ENCODE measurements around the gene KRT9.
"Not testable (repeated sequence)": the region's sequence is repeated elsewhere in the genome, so short reads cannot be mapped to it uniquely, and the experiment has no call there.

KRT9 gene

DNA sequence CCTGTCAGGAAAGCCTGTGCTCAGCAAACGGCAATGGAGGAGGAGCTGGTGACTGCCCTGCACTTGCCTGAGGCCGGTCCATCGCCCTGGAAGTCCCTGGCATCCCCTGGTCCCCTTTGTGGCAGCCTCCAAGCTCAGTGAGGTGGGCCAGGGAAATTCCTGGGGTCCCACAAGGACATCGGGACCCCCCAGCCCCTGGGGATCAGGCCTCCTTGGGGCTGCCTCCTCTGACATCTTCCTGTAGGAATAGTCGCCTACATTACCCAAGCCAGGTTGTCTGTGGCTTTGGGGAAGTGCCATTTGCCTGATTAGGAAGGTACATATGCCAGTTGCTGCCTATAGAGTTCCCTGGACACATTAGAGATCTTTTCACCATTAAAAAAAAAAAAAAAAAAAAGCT lies 7.1 kb upstream of the KRT9 start:
- DNase-seq (ENCODE audit: low spot score), result no peak

DNA sequence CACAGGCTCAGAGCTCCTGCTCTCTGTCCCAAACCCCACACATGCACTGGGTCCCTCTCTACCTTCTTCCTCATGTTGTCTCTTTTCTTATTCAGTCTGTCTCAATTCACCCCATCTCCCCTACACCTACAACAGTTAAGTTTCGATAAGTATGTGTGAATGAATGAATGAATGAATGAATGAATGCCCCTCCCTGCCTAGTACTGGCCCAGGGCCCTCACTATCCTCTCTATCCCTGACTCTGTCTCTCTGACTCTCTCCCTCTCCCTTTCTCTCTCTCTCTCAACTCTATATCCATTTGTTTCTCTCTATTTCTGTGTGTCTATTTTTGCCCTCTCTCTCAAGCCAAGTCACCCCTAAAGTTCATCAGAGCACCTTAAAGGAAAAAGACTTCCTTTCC lies 6.7 kb upstream of the KRT9 start:
- no peak for DNase-seq (ENCODE audit: low spot score)

DNA sequence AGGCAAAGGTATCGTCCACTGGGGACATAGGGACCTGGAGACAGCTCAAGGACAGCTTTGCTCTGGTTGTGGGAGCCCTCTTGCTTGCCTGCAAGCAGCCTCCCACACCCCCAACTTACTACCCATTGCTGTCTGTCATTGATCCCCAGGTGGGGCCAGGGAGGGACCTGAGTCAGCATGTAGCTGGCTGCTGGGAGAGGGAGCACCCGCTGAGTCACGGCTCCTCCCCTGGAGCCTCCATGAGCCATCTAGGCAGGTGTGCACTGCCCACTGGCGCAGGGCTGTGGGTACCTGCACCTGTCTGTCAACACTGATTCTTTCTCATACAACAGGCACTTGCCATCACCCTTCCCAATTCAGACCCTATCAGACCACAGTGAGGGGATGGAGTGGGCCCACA lies 4.9 kb upstream of the KRT9 start:
- not testable (repeated sequence) for DNase-seq (ENCODE audit: low spot score)

DNA sequence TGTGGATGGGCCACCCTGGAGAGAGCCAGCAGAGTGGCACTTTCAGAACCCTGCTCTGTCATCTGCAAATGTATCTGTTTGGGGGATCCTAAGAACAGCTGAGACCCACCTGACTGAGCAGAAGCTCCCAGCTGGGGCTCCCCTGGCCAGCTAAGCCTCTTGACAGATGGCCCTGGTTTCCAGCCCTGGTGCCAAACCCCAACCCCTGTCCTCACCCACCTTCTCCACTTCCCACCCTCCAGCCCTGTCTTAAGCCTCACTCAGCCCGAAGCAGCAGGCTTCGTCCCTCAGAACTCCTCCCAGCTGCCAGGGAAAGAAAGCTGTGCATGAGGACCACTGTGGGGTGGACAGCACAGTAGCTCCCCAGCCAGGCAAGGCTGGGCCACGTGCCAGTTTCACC lies 3.5 kb upstream of the KRT9 start:
- no peak for DNase-seq (ENCODE audit: low spot score)

DNA sequence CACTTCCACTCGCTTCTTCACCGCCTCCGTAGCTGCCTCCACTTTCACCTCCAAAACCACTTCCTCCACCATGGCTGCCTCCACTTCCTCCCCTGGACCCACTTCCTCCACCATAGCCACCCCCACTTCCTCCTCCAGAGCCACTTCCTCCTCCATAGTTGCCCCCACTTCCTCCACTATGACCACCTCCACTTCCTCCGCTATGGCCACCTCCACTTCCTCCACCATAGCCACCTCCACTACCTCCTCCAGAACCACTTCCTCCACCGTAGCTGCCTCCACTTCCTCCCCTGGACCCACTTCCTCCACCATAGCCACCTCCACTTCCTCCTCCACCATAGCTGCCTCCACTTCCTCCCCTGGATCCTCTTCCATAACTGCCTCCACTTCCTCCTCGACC lies 4.5 kb downstream of the KRT9 start:
- DNase-seq (ENCODE audit: low spot score), result no peak

DNA sequence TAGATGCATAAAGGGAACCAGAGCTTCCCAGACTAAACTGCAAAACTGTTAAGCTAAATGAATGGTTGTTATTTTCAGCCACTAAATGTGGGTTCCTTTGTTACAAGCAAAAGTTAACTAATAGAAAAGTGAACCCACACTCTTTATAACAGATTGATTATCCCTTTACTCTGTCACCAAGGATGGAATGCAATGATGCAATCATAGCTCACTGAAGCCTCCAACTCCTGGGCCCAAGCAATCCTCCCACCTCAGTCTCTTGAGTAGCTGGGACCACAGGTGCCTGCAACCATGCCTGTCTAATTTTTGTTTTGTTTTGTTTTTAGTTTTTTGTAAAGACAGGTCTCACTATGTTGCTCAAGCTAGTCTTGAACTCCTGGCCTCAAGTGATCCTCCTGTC lies 6.5 kb downstream of the KRT9 start:
- no peak for DNase-seq (ENCODE audit: low spot score)

DNA sequence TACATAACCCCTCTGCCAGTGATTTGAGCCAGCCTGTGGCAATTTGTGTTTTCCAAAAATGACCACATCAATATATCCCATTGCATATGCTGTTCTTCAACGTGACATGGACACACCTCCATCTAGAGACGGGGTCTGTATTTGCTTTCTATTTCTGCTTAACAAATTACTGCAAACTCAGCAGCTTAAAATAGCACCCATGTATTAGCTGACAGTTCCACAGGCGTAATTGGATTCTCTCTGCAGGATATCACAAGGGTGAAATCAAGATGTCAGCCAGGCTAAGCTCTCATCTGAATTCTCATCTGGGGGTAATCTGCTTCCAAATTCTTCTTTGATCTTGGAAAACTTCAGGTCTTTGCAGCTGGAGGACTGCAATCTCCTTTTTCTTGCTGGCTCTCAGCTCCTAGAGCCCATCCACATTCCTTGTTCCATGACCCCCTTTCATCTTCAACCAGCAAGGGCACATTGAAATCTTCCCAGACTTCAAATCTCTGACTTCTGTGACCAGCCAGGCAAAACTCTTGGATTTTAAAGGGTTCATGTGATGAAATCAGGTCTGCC lies 8.2 kb downstream of the KRT9 start:
- no peak for DNase-seq (ENCODE audit: low spot score)

DNA sequence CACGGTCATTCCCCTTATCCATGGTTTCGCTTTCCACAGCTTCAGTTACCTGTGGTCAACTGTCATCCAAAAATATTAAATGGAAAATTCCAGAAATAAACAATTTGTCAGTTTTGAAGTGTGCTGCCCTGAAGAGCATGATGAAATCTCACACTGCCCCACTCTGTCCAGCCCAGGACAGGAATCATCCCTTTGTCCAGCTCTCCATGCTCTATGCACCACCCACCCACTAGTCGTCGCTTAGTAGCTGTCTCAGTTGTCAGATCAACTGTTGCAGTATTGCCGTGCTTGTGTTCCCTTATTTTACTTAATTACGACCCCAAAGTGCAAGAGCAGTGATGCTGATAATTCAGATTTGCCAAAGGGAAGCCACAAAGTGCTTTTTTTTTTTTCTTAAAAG lies 10.3 kb downstream of the KRT9 start:
- no peak for DNase-seq (ENCODE audit: low spot score)

DNA sequence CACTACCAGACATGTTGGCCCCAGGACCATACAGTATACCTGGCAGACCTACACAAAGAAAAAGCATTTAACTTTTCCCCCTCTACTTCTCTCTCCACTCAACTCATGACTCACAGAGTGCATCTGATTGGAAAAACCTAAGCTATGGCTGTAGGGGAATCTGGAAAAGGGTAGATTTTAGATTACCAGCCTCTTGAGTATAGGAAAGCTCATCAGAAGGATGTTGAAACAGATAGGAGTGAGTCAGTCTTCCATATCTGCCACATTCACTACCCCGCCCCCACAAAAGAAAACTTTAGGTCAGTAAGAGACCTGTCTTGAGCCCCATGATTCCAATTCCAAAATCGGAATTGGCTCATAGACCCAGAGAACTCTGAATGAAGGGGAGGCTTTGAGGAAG lies 12.3 kb downstream of the KRT9 start:
- DNase-seq (ENCODE audit: low spot score), result no peak

DNA sequence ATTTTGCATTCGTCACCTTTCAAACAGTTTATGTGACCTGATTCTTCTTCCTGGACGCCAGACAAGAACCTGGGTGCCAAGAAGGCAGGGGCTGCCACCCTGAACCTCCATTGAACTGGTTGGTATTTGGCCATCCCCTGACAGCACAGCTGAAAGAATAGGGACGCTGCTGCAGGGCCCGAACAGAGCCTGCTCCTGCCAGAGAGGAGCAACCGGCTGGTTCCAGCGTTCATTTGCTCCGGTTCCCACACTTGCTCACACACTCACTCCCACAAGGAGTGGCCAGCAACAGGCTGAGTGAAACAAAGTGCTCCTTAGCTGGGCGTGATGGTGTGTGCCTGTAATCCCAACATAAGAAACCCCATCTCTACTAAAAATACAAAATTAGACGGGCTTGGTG lies 14.9 kb downstream of the KRT9 start:
- DNase-seq (ENCODE audit: low spot score), result no peak

DNA sequence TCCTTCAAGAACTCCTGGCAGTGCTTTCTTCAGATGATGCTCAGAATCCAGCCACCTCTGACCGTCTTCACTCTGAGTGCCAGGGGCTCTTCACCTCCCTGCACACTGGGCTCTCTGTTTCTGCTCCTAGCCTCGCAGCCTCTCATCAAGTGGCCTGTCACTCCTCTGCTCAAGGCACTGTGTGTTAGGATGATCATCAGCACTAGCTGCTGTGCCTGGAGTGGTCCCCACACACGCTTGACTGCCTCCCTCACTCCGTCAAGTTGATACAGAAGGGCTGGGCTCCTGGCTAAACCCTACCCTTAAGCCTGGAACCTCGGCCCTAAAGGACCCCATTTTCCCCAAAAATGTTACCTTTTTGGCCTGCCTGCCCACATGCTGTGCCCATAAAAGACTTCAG lies 15.6 kb downstream of the KRT9 start:
- DNase-seq (ENCODE audit: low spot score), result no peak

DNA sequence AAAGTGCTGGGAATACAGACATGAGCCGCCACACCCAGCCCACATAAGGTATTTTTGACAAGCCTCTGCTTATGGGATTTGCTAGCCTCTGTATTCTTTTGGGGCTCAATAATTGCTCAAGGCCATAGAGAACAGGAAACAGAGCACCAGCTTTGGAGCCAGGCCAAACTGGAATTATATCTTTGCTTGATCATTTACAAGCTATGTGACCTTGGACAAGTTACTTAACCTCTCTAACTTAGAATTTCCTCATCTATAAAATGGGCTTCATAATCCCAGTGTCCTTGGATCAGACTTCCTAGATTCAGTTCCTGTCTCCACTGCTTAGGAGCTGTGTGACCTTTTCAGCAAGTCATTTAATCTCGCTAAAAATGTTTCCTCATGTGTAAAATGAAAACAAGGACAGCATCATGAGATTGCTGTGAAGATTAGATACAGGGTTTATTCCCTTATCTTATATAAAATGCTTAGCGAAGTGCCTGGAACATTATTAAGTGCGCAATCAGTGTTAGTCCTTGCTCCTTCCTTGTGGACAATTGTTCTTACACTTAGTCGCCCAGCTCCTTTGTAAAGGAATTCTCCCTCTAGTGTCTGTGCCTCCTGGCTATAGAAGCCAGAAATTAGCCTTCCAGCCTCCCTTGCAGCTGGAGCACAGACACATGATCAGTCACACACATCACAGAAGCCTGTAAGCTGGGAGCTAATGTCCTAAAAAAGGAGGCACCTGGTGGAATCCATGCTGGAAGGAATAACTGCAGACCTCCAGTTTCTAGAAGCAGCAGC lies 16.6 kb downstream of the KRT9 start:
- DNase-seq (ENCODE audit: low spot score), result no peak

DNA sequence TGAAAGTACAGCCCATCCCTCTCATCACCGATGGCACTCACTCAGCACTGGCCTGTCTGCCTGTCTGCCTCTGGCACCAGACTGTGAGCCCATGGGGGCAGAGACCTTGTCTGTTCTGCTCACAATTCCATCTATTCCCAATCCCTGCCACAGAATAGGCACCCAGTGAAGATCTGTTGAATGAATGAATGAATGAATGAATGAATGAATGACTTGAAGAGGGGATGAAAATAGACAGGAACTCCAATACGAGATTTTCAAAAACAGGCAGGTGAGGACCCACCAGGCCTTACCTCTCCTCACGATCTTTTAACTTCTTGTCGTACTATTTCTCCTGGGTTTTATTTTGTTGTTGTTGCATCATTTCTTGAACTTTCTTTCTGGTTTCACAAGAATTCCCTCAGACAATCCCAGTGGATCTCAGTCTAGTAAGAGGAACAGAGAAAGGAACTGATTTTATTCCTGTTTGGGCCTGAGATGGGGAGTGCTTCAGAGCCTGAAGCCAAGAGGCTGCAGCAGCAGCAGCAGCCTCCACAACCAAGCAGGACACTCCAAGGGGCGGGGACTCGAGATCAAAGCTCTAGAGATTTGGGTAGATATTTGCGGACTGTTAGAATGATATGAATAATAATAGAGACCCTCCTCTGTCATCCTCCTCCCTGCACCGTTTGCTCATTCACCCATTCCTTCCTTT lies 17.7 kb downstream of the KRT9 start:
- no peak for DNase-seq (ENCODE audit: low spot score)

DNA sequence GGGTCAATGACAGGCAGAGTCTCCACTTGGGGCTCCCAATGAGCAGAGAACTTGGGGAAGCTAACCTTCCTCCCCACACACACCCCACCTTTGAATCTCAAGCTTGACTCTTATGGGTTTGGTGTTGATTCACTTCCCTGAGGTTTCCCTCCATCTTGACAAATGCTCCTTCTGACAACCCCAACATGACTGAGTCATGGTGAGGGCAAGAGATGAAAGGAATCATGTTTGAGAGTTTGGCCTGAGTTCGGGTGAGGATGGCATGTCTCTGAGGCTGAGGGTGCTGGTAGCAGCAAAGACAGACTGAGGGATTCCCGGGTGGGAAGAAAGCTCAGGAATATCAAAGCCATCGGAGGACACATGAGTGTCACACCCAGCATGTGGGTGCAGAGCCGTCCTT lies 18.7 kb downstream of the KRT9 start:
- no peak for DNase-seq (ENCODE audit: low spot score)

DNA sequence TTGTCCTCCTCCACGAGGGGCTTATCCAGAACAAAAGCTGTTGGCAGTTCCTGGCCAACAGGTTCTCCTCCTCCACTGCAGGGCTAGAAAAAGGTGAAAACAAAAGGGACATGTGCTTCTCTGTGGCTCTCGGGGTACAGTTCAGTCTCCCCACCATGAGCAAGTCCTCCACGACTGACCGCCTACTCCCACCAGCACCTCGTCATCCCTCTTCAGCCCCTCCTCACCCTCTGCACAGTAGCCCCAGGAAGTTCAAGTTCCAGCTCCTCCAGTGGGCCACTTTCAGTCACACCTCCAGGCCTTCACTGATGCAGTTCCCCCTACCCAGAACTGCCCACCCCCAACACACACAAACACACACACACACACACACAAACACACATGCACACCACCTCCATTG lies 19.4 kb downstream of the KRT9 start:
- no peak for DNase-seq (ENCODE audit: low spot score)

DNA sequence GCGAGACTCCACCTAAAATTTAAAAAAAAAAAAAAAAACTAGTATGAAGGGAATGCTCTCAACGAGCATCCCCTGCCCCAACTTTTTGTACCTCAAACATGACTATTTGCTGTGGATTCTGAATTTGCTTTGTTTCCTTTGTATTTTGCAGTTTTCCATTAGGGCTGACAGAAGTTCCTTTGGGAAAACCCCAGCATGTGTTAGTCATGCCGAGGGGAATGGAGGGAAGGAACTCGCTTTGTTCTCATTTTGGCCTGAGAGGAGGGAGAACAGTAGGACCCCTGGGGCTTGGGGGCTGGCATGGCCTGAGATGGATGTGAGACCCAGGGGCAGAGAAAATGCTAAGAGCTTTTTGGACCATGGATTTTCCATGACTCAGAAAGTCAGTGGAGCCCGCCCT lies 20.5 kb downstream of the KRT9 start:
- no peak for DNase-seq (ENCODE audit: low spot score)

DNA sequence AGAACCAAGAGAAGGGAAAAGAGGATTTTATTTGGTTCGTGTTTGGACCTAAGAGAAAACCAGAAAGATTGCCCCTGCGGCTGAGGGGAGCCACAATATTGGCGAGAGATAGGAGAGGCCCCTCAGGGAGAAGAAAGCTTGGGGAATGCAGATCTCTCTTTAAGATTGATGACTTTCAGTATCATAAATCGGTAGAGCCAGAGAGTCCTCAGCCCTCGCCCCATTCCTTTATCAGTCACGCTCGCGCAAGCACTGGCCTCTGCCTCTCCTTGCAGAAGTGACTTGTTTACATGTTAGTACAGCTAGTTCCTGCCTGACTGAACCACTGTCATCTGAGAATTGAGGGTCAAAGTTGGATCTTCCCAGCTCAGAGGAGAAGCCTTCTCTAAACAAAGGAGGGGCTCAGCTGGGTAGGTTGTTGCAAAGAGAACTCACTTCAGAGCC lies 22.2 kb downstream of the KRT9 start:
- DNase-seq (ENCODE audit: low spot score), result no peak

DNA sequence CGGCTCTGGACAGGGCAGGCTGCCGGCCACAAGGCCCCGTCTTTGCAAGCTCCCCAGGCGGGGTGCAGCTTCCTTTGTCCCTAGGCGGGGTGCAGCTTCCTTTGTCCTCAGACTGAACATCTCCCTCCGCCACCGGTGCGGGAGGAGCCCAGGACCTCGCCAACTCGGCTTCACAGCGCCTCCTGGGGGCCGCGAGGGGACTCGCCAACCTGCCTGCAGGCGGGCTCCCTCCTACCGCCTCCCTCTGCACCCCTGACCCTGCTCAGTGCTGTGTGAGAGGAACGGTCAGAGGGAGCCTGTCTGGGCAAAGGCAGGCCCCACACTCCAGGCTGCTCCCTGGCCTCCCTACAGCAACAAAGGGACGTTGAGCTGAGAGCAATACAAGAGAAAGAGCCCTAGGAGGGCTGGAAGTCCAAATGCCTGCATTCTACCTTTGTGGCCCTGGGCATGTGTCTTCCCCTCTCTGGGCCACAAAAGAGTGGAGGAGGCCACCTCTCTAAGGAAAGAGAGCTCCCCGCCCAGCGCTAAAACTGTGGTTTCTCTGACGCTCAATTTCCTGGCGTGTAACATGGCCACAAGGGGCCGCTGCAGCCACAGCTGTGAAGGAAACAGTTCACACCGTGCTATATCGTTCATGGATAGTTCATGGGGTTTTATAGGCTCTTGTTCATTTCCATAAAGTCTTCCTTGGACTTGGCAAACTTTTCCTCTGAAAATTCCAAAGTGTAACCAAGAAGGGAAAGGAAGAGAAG lies 22.8 kb downstream of the KRT9 start:
- DNase-seq (ENCODE audit: low spot score), result peak; percentile 81

DNA sequence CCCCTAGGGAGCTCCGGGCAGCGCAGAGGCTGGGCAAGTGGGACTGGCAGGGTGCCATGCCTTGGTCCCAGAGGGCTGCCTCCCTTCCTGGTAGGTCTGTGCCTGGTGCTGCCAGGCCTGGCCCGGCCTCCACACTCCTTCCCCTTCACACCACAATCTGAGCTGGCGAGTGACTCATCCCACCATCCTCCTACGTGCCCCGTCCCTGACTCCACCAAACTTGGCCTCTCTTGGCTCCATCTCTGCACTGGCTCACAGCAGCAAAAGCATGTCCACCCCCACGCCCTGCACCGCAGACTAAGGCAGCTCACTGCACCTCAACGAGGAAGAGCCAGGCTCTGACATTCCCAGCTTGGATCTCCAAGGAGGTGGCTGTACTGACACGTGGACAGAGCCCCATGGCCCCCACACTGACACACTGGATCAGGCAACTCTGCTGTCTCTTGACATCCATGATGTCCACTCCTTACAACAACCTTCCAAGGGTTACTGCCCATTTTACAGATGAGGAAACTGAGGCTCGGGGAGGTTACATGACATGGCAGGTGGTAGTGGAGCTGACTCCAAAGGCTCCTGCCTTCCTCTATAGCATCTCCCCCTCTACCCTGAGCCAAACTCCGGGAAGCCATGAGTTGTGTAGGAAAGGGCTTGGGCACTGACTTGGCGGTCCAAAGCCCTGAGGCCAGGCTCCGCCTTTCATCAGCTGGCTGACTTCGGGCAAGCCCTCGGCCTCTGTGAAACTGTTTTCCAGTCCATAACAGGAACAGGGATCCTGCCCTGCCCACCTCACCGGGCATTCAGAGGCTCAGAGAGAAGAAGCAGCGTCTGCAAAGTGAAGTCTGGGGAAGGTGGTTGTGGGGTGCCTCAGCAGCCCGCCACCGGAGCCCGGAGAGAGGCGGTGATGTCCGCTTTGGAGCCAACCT lies 23.7 kb downstream of the KRT9 start:
- DNase-seq (ENCODE audit: low spot score), result peak; percentile 95

DNA sequence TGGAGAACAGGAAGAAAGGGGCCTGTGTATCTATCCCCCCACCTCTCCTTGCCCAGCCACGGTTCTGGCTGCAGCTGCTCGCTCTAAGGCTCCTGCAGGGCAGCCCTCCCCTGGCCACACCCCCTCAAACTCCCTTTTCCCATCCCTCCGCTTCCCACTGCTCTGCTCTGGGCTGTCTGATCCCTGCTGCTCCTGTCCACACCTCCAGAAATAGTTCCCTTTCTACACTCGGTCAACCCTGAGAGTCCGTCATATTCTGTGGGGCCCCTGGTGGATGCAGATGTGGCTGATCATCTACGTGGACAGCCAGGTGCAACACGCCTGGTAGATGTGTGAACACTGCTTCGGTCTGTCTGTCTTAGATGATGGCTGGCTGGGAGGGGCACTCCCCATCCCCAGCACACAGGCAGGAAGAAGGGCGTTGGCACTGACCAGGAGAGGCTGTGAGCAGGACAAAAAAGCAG lies 24.4 kb downstream of the KRT9 start:
- DNase-seq (ENCODE audit: low spot score), result no peak

DNA sequence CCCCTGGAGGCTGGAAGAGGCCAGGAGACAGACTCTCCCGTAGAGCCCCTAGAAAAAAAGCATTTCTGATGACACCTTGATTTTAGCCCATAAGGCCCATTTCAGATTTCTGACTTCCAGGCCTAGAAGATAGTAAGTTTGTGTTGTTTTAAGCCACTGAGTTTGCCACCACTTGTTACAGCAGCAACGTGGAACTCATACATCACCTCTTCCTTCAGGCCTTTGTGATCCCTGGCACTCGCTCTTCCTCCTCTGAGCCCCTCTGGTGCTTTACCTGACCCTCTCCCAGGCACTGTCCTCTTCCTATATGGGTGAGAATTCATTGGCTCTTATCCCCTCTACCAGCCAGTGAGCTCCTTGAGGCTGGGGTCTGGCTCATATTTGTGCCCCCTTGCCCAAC lies 25.0 kb downstream of the KRT9 start:
- DNase-seq (ENCODE audit: low spot score), result no peak
